Measurements from ENCODE around the gene PPP6R2. TPM values are rescaled to one million over a fixed set of nuclear protein-coding genes. Genes with fewer than 3 reads are reported as not detected.
A peak's percentile ranks its signal among the peaks of the same experiment; 100 is the strongest.

Gene PPP6R2
- total RNA-seq, 4 donors from 2014 or later: 82.8 to 201 (median 111) TPM

DNA sequence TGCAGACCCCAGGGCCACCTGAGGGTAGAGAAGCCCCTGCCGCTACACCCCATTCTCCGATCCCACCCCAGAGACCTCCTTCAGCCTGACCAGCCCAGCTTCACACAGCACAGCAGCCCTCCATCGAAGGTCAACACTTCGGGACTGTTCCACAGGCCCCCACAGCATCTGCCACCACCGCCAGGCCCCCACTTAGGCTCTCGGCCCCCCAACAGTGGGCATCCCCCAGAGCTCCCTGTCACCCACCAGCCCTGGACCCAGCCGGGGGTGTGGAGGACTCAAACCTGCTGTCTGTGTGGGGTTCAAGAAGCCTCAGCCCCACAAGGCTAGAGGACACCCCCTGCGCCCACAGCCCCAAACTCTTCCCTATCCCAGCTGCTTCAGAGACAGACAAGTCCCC is 125.5 kb downstream of the PPP6R2 start:
- Histone ChIP-seq H3K36me3 (peaks cover 0 to 47% (median 2%) of the 10 kb centered on the region in 3 donors), H3K4me1 (peaks cover 22 to 58% (median 47%) of the 10 kb centered on the region in 4 donors), H3K9me3 (no peaks in the 10 kb centered on the region), H3K27me3 (no peaks in the 10 kb centered on the region), H3K27ac (peak overlapping the region; percentile 68 to 90 (median 85)), H3K4me3 (peak overlapping the region in 1 of 4 donors; percentile 41)
- DNase-seq: no peak
- TF ChIP-seq POLR2A (IDR thresholded peaks at IDR 0.05): no peak
- TF ChIP-seq, protein P1, sequence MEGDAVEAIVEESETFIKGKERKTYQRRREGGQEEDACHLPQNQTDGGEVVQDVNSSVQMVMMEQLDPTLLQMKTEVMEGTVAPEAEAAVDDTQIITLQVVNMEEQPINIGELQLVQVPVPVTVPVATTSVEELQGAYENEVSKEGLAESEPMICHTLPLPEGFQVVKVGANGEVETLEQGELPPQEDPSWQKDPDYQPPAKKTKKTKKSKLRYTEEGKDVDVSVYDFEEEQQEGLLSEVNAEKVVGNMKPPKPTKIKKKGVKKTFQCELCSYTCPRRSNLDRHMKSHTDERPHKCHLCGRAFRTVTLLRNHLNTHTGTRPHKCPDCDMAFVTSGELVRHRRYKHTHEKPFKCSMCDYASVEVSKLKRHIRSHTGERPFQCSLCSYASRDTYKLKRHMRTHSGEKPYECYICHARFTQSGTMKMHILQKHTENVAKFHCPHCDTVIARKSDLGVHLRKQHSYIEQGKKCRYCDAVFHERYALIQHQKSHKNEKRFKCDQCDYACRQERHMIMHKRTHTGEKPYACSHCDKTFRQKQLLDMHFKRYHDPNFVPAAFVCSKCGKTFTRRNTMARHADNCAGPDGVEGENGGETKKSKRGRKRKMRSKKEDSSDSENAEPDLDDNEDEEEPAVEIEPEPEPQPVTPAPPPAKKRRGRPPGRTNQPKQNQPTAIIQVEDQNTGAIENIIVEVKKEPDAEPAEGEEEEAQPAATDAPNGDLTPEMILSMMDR (IDR thresholded peaks at IDR 0.05): no peak

GRCh38 chr22:50469377-50470305 is 126.5 kb downstream of the PPP6R2 start:
- TF ChIP-seq, protein P1 (IDR thresholded peaks at IDR 0.05): no peak
- no peak for TF ChIP-seq POLR2A (IDR thresholded peaks at IDR 0.05)
- peaks cover 22 to 63% (median 50%) of the 10 kb centered on the region in 4 donors for H3K4me1 ChIP-seq

DNA sequence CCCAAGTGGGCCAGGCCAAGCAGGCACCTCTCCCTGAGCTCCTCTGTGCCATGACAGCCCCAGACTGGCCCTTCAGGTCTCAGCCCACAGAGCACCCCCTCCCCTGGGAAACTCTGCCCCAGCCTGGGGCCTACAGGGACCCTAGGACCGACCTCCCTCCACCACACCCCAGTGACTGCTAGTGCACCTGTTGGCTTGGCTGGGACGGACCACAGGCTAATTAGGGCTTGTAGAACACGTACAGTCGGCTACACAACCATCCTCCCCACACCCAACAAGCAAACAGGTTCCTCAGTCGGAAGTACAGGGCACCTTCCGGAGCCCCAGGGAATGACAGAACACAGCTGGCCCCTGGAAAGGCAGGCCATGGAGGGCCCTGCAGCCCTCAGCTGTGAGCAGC is 127.4 kb downstream of the PPP6R2 start:
- Histone ChIP-seq H3K27ac (peak overlapping the region; percentile 82 to 90 (median 87)), H3K36me3 (peaks cover 0 to 28% (median 0%) of the 10 kb centered on the region in 3 donors), H3K27me3 (no peaks in the 10 kb centered on the region), H3K4me1 (peaks cover 22 to 67% (median 52%) of the 10 kb centered on the region in 4 donors), H3K4me3 (peak overlapping the region in 1 of 4 donors; percentile 22), H3K9me3 (no peaks in the 10 kb centered on the region)
- DNase-seq: peak; percentile 61 to 73 (median 70)
- peak in 1 of 2 donors; percentile 11 for TF ChIP-seq POLR2A (IDR thresholded peaks at IDR 0.05)
- TF ChIP-seq, protein P1 (IDR thresholded peaks at IDR 0.05): peak in 1 of 6 experiments; percentile 6

More at GRCh38 chr22:50469377-50470305, 126.5 kb downstream of the PPP6R2 start:
- peak overlapping the region; percentile 13 to 41 (median 25) for H3K4me3 ChIP-seq
- peak overlapping the region; percentile 82 to 90 (median 87) for H3K27ac ChIP-seq
- H3K27me3 ChIP-seq: no peaks in the 10 kb centered on the region
- no peaks in the 10 kb centered on the region for H3K9me3 ChIP-seq
- H3K36me3 ChIP-seq: peaks cover 0 to 37% (median 2%) of the 10 kb centered on the region in 3 donors
- peak; percentile 91 to 99 (median 98) for DNase-seq

GRCh38 chr22:50471197-50471847 is 128.2 kb downstream of the PPP6R2 start:
- Histone ChIP-seq H3K27me3 (no peaks in the 10 kb centered on the region), H3K36me3 (peaks cover 0 to 20% (median 0%) of the 10 kb centered on the region in 3 donors), H3K9me3 (no peaks in the 10 kb centered on the region), H3K27ac (peak overlapping the region; percentile 82 to 90 (median 87)), H3K4me3 (peak overlapping the region in 1 of 4 donors; percentile 22), H3K4me1 (peaks cover 22 to 67% (median 53%) of the 10 kb centered on the region in 4 donors)
- no peak for TF ChIP-seq POLR2A (IDR thresholded peaks at IDR 0.05)
- TF ChIP-seq, protein P1 (IDR thresholded peaks at IDR 0.05): no peak
- no peak for DNase-seq

- H3K4me1 ChIP-seq: peaks cover 22 to 67% (median 53%) of the 10 kb centered on the region in 4 donors
- H3K36me3 ChIP-seq: peaks cover 0 to 13% (median 0%) of the 10 kb centered on the region in 3 donors
- H3K4me3 ChIP-seq: no peak overlapping the region
- no peak for TF ChIP-seq POLR2A (IDR thresholded peaks at IDR 0.05)
- TF ChIP-seq, protein P1 (IDR thresholded peaks at IDR 0.05): no peak
- no peaks in the 10 kb centered on the region for H3K27me3 ChIP-seq
- no peaks in the 10 kb centered on the region for H3K9me3 ChIP-seq
- DNase-seq: no peak
- H3K27ac ChIP-seq: peak overlapping the region in 3 of 4 donors; percentile 82 to 90 (median 88)
Observed at GRCh38 chr22:50471962-50472361, 128.8 kb downstream of the PPP6R2 start.
